Naive thymus-derived CD8-positive, alpha-beta T cell (primary cell): ENCODE measurements around the gene HTRA1. TPM values are rescaled to one million over a fixed set of nuclear protein-coding genes. Genes with fewer than 3 reads are reported as not detected.

Experiments
- ATAC-seq, 2 donors: fragments of 150-1000 bp; cut with Tn5 transposase in 1 of 2; sonication (Bioruptor Pico), chemical (Tn5 transposase) in 1 of 2; 1 replicate in 1 of 2; 2 replicates in 1 of 2; pipeline ENCODE4 v1.10.0; 2021; ENCODE audit warnings: mild to moderate bottlenecking in 2 of 2, moderate library complexity in 2 of 2
- POLR2A ChIA-PET: fragments of 350-600 bp; sonication (Branson Sonifier 250); formaldehyde crosslinking; loops from one replicate; lab custom pipeline; 2021; ENCODE audit warnings: antibody characterized with exemption; lab: Charles Lee
- DNase-seq, 10 donors: peaks; one replicate each; pipeline versions ENCODE4 v3.0.0 to v3.0.0-alpha.2; 2020 to 2022
- H3K27ac Mint-ChIP-seq, 10 donors: one replicate each; pipeline ENCODE4 v1.8.0; 2020 to 2022; ENCODE audit warnings: mild to moderate bottlenecking in 10 of 10, mixed read lengths in 10 of 10, moderate library complexity in 4 of 10, inconsistent platforms in 1 of 10
- H3K27me3 Mint-ChIP-seq, 5 donors: one replicate each; pipeline ENCODE4 v1.8.0; 2021 to 2022; ENCODE audit warnings: mixed read lengths in 5 of 5
- H3K36me3 Mint-ChIP-seq, 3 donors: one replicate each; pipeline ENCODE4 v1.8.0; 2020 to 2022; ENCODE audit warnings: mixed read lengths in 3 of 3, mild to moderate bottlenecking in 2 of 3, inconsistent platforms in 1 of 3
- H3K4me1 Mint-ChIP-seq, 4 donors: one replicate each; pipeline ENCODE4 v1.8.0; 2021 to 2022; ENCODE audit warnings: mixed read lengths in 4 of 4
- H3K4me3 Mint-ChIP-seq, 10 donors: one replicate each; pipeline ENCODE4 v1.8.0; 2020 to 2022; ENCODE audit warnings: mild to moderate bottlenecking in 10 of 10, mixed read lengths in 10 of 10, moderate library complexity in 6 of 10, inconsistent platforms in 1 of 10
- H3K9me3 Mint-ChIP-seq, 9 donors: one replicate each; pipeline ENCODE4 v1.8.0; 2020 to 2022; ENCODE audit warnings: mixed read lengths in 9 of 9, mild to moderate bottlenecking in 3 of 9, inconsistent platforms in 1 of 9, moderate library complexity in 1 of 9
- polyA plus RNA-seq, 3 donors: library from polyadenylated mRNA; unstranded; fragments of 300-500 nt; fragmentation: Illumina TruSeq; gene quantifications; one replicate each; pipeline ENCODE4 v1.2.3, GENCODE V29; 2021
- total RNA-seq, 8 experiments: library from RNA in 2 of 8; stranded (reverse) in 2 of 8; gene quantifications; one replicate each; pipeline ENCODE4 v1.2.3 and lab custom pipeline; 2021 to 2026

The HTRA1 gene
- total and polyA plus RNA-seq, 5 experiments from 2014 or later, result not detected

DNA sequence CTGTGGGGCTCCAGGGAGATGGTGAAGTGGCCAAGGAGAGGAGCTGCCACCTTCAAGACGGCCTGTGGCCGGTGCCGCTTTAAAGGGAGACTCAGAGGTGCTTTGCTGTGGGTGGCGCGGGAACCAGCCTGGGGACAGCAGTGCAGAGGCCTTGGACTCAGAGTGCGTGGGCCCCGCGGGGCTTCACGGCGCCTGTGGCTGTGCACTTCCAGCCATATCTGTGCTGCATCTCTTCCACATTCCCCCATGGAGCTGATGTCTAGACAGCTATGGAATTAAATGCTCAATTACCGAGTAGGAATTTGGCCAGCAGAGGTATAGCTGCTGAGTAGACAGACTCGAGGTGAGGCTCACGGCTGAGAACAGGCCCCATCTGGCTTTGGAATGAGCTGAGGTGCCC is 41.7 kb downstream of the HTRA1 start:
- peaks cover 0 to 2% (median 0%) of the 10 kb centered on the region in 5 donors for H3K27me3 Mint-ChIP-seq
- H3K27ac Mint-ChIP-seq, result no peak overlapping the region

DNA sequence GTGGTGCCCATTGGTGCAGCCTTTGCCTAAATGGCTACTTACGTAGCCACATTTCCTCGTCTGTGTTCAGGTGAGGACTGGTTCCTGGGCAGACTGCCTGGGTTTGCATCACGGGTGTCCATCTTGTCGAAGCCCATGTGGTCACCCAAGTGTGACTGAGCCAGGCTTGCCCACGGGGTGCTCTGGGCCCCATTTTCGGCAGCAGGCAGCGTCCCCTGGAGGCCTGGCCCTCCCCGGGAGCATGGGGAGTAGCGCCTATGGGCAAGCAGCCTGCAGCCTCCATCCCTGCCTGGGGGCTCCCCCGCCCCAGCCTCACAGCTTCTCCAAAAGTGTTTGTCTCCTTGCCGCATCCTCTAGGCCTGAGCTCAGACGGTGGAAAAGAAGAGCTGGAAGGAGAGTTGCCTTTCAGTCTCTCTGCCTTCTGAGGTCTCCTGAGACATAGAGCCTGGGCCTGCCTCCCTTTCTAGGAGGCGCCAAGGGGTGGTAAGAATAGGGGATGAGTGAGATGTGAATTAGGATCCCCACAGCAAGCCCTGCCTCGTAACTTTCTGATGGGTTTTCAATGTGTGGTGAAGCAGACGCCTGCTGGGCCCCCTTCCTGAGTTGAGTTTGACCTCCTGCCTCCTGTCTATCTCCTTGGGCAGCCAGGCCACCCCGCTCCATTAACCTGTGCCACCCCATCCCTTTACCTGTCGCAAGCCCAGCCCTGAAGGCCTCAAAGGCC is 42.7 kb downstream of the HTRA1 start:
- Mint-ChIP-seq H3K4me3 (no peak overlapping the region), H3K4me1 (peaks cover 0 to 1% (median 0%) of the 10 kb centered on the region in 4 donors), H3K27me3 (peaks cover 0 to 2% (median 0%) of the 10 kb centered on the region in 5 donors), H3K36me3 (no peaks in the 10 kb centered on the region), H3K27ac (peak overlapping the region in 1 of 10 donors; percentile 53), H3K9me3 (no peaks in the 10 kb centered on the region)
- no peak for ATAC-seq
- POLR2A ChIA-PET, result interaction anchor here (0.6 kb wide), 1 partner anchor 764 kb away, joined by 4 read pairs; no protein-coding TSS in a partner anchor
- DNase-seq, result no peak

More for the DNA sequence above, 41.7 kb downstream of the HTRA1 start:
- DNase-seq (no peak), ATAC-seq (no peak)
- Mint-ChIP-seq H3K4me1 (no peaks in the 10 kb centered on the region), H3K36me3 (no peaks in the 10 kb centered on the region), H3K9me3 (no peaks in the 10 kb centered on the region), H3K4me3 (no peak overlapping the region)
- POLR2A ChIA-PET, result no interaction called here

DNA sequence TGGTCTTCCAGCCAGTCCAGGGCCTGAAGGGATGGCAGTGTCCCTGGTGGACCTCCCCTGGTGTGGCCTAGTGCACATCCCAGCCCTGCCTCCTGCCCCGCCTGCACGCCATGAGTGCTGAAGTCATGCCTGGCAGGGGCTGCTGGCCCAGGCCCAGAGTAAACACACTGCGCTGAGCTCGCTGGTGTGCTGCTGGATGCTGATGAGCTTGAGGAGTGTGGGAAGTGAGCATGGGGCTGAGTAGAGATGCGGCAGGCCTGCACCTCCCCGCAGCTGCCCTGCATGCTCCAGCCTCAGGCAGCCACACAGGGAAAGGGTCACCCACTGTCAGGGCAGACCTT is 43.2 kb downstream of the HTRA1 start:
- POLR2A ChIA-PET, result no interaction called here
- peaks cover 0 to 2% (median 0%) of the 10 kb centered on the region in 5 donors for H3K27me3 Mint-ChIP-seq

GRCh38 chr10:122505011-122505410 is 43.7 kb downstream of the HTRA1 start:
- POLR2A ChIA-PET, result no interaction called here

More for the DNA sequence above, 43.2 kb downstream of the HTRA1 start:
- DNase-seq (no peak), ATAC-seq (no peak)
- Mint-ChIP-seq H3K9me3 (no peaks in the 10 kb centered on the region), H3K36me3 (no peaks in the 10 kb centered on the region), H3K27ac (no peak overlapping the region), H3K4me1 (peaks cover 0 to 1% (median 0%) of the 10 kb centered on the region in 4 donors), H3K4me3 (no peak overlapping the region)

DNA sequence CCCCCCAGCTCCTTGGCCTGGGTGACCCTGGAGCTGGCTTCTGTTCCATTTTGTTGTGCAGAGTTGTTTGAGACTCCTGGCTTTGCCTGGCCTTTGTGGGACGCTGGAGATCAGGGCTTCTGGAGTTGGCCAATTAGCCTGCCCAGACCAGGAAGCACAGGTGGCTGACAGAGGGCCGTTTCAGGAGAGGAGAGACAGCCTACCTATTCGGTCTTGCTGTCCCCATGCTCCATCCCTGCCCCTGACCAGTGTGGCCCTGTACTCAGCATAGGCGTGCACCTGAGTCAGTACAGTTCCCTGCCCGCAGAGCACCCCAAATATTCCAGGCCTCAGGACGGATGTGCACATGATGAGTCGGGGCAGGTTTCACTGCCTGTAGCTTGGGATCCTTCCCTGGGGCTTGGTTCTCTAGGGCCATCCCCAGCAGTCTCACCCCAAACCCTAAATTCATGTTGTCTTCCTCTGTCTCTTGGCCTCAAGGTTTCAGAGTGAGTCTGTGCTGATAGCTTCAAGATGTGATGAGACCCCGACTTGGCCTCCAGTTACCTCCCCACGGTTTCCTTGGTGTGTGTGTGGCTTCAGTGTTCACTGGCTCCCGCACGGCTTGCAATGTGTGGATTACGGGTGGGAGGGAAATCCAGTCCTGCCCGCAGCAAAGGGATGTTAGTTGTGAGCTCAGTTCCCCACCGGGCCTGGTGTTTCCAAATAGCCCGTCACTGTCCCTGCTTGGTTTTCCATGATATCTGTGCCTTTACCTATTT is 44.7 kb downstream of the HTRA1 start:
- Mint-ChIP-seq H3K27me3 (peaks cover 0 to 5% (median 0%) of the 10 kb centered on the region in 5 donors), H3K36me3 (no peaks in the 10 kb centered on the region), H3K9me3 (no peaks in the 10 kb centered on the region), H3K27ac (no peak overlapping the region), H3K4me3 (no peak overlapping the region), H3K4me1 (peaks cover 0 to 3% (median 0%) of the 10 kb centered on the region in 4 donors)
- ATAC-seq (no peak), DNase-seq (no peak)
- POLR2A ChIA-PET, result interaction anchor here (1.1 kb wide), 1 partner anchor 10 kb away, joined by 3 read pairs; no protein-coding TSS in a partner anchor

More at GRCh38 chr10:122505011-122505410, 43.7 kb downstream of the HTRA1 start:
- no peak overlapping the region for H3K27ac Mint-ChIP-seq
- no peaks in the 10 kb centered on the region for H3K36me3 Mint-ChIP-seq
- H3K4me1 Mint-ChIP-seq, result peaks cover 0 to 1% (median 0%) of the 10 kb centered on the region in 4 donors
- H3K27me3 Mint-ChIP-seq, result peaks cover 0 to 2% (median 0%) of the 10 kb centered on the region in 5 donors
- H3K9me3 Mint-ChIP-seq, result no peaks in the 10 kb centered on the region
- DNase-seq (no peak), ATAC-seq (no peak)
- H3K4me3 Mint-ChIP-seq, result no peak overlapping the region

DNA sequence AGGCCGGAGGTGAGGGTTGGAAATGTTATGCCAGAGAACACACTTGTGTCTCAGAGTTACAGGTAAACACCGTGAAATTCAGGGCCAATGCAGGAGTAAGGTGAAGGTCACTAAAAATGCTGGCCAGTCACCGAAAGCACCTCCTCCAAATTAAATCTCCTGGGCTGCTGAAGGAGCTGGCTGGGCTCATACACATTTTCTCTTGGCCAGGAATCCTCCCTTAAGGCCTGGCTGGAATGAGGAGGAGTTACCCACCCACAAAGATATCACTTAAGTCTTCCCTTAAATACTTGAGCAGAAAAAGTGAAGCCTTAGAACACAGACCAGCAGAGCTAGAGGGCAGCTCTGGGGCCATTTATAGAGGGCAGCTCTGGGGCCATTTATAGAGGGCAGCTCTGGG is 46.3 kb downstream of the HTRA1 start:
- POLR2A ChIA-PET, result no interaction called here
- ATAC-seq (no peak), DNase-seq (no peak)
- no peaks in the 10 kb centered on the region for H3K9me3 Mint-ChIP-seq
- peaks cover 0 to 3% (median under 1%) of the 10 kb centered on the region in 4 donors for H3K4me1 Mint-ChIP-seq
- H3K27ac Mint-ChIP-seq, result no peak overlapping the region
- no peaks in the 10 kb centered on the region for H3K36me3 Mint-ChIP-seq
- H3K27me3 Mint-ChIP-seq, result peaks cover 0 to 5% (median 0%) of the 10 kb centered on the region in 5 donors
- no peak overlapping the region for H3K4me3 Mint-ChIP-seq

DNA sequence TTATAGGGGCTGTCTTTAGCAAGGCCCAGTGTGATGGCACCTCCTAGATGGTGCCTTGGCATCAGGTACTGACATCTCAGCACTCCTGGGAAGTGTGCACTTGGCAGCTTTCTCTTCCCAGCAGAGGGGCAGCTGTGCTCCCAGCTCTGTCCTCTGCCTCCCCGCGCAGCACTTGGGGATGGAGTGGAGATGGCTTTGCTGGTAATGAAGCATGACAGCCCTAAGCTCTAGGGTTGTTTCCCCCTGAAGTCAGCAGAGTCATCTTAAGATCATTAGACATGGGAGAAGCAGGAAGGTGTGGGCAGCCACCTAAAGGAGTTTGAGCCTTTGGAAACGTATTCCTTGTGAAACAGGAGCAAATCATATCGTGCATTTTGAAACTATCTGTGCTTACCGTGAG is 46.7 kb downstream of the HTRA1 start:
- H3K4me3 Mint-ChIP-seq, result no peak overlapping the region
- DNase-seq (no peak), ATAC-seq (no peak)
- H3K9me3 Mint-ChIP-seq, result no peaks in the 10 kb centered on the region
- H3K27ac Mint-ChIP-seq, result no peak overlapping the region
- H3K27me3 Mint-ChIP-seq, result peaks cover 0 to 5% (median 0%) of the 10 kb centered on the region in 5 donors
- H3K4me1 Mint-ChIP-seq, result peaks cover 0 to 4% (median 3%) of the 10 kb centered on the region in 4 donors
- no peaks in the 10 kb centered on the region for H3K36me3 Mint-ChIP-seq
- POLR2A ChIA-PET, result no interaction called here

DNA sequence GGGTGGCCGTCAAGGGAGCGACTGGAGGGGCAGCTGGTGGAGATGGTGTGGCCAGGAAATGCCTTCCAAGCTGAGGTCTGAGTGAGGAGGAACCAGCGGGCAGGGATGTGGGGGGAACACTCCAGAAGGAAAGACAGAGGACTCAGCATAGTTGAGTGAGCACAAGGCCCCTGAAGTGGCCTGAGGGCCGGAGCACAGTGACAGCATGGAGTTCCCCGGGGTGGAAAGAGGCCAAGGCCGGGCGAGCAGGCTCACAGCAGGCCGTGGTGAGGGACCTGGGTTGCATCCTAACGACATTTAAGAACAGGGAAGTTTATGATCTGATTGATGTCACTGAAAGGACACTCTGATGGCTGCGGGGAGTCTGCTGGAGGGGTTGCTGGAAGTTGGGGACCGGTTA is 48.0 kb downstream of the HTRA1 start:
- Mint-ChIP-seq H3K27me3 (peaks cover 0 to 5% (median 0%) of the 10 kb centered on the region in 5 donors), H3K9me3 (no peaks in the 10 kb centered on the region), H3K36me3 (no peaks in the 10 kb centered on the region), H3K4me3 (no peak overlapping the region), H3K27ac (peak overlapping the region in 2 of 10 donors; percentile 23 to 57), H3K4me1 (peaks cover 3 to 12% (median 6%) of the 10 kb centered on the region in 4 donors)
- POLR2A ChIA-PET, result no interaction called here
- DNase-seq (no peak), ATAC-seq (no peak)

DNA sequence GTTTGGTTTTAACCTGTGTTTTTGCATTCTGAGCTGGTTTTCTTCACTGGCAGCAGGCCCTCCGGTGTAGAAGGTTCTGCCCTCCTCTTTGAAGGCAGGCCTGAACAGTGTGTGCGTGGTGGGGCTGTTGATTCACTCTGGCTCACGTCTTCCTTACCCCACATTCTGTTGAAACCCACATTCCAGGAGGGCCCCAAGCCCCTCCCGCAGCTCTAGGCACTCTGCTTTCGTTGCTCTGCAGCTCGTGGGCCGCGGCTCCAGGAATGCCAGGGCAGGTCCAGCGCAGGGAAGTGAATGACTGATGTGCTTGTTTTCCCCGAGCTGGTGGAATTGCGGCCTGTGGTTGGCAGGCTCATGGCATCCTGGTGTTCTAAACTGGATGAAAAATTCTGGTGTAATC is 49.0 kb downstream of the HTRA1 start:
- no peaks in the 10 kb centered on the region for H3K9me3 Mint-ChIP-seq
- POLR2A ChIA-PET, result no interaction called here
- no peaks in the 10 kb centered on the region for H3K36me3 Mint-ChIP-seq
- ATAC-seq (no peak), DNase-seq (no peak)
- no peak overlapping the region for H3K27ac Mint-ChIP-seq
- peaks cover 0 to 5% (median 0%) of the 10 kb centered on the region in 5 donors for H3K27me3 Mint-ChIP-seq
- H3K4me3 Mint-ChIP-seq, result no peak overlapping the region
- H3K4me1 Mint-ChIP-seq, result peaks cover 5 to 21% (median 16%) of the 10 kb centered on the region in 4 donors

DNA sequence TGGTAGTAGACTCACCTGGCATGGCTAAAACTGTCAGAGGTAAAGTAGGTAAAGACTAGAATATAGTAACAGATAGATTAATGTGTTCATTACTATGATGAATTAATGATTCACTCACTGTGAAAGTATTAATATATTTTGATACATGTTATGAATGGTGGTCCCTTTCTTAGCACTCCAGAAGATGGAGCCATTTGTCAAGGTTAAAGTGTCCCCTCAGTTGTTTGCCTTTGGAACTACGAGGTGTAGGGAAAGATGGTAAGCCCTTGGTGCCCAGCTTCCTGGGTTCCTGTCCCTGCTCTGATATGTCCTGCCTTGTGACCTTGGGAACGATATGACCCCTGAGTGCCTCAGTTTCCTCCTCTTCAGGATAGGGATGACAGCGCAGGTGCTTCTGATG is 49.4 kb downstream of the HTRA1 start:
- no peak overlapping the region for H3K4me3 Mint-ChIP-seq
- no peak overlapping the region for H3K27ac Mint-ChIP-seq
- peaks cover 0 to 5% (median 0%) of the 10 kb centered on the region in 5 donors for H3K27me3 Mint-ChIP-seq
- POLR2A ChIA-PET, result no interaction called here
- no peaks in the 10 kb centered on the region for H3K9me3 Mint-ChIP-seq
- peaks cover 6 to 25% (median 20%) of the 10 kb centered on the region in 4 donors for H3K4me1 Mint-ChIP-seq
- DNase-seq (no peak), ATAC-seq (no peak)
- H3K36me3 Mint-ChIP-seq, result no peaks in the 10 kb centered on the region

GRCh38 chr10:122513053-122513452 is 51.7 kb downstream of the HTRA1 start:
- Mint-ChIP-seq H3K27me3 (peaks cover 0 to 3% (median 0%) of the 10 kb centered on the region in 5 donors), H3K9me3 (no peaks in the 10 kb centered on the region), H3K27ac (no peak overlapping the region), H3K36me3 (no peaks in the 10 kb centered on the region), H3K4me3 (no peak overlapping the region), H3K4me1 (peaks cover 15 to 40% (median 36%) of the 10 kb centered on the region in 4 donors)
- no peak for DNase-seq
- ATAC-seq, result no peak
- POLR2A ChIA-PET, result no interaction called here

- POLR2A ChIA-PET, result interaction anchor here (0.8 kb wide), 1 partner anchor 140 kb away, joined by 3 read pairs; the partner anchor contains the start of gene PLEKHA1
- H3K4me3 Mint-ChIP-seq, result no peak overlapping the region
- DNase-seq (no peak), ATAC-seq (no peak)
- no peaks in the 10 kb centered on the region for H3K36me3 Mint-ChIP-seq
- H3K27me3 Mint-ChIP-seq, result peaks cover 0 to 3% (median 0%) of the 10 kb centered on the region in 5 donors
- peaks cover 16 to 40% (median 38%) of the 10 kb centered on the region in 4 donors for H3K4me1 Mint-ChIP-seq
- peak overlapping the region in 1 of 10 donors; percentile 13 for H3K27ac Mint-ChIP-seq
- no peaks in the 10 kb centered on the region for H3K9me3 Mint-ChIP-seq
Observed at GRCh38 chr10:122514045-122514840, 52.9 kb downstream of the HTRA1 start.
